SK-N-SH treated with all-trans-retinoic acid at 6 μM for 48 hours (cell line): ENCODE data around the gene MTARC2.

Experiments used
- BACH2 ChIP-seq: fragments of 250-450 bp; sonication (Bioruptor Pico); IDR thresholded peaks from 2 replicates; pipeline ENCODE4 v1.9.0; 2021; ENCODE audit warnings: mild to moderate bottlenecking, borderline replicate concordance
- CSDC2 ChIP-seq: fragments of 250-450 bp; sonication (Bioruptor Pico); IDR thresholded peaks from 2 replicates; pipeline ENCODE4 v1.5.0; 2020; ENCODE audit warnings: mild to moderate bottlenecking, moderate library complexity
- GLIS3 ChIP-seq: fragments of 250-450 bp; sonication (Bioruptor Pico); IDR thresholded peaks from 2 replicates; pipeline ENCODE4 v1.5.0; 2020; ENCODE audit warnings: mild to moderate bottlenecking, moderate library complexity
- OSR1 ChIP-seq: fragments of 250-450 bp; sonication (Bioruptor Pico); IDR thresholded peaks from 2 replicates; pipeline ENCODE4 v1.8.0; 2022; ENCODE audit warnings: moderate library complexity, mild to moderate bottlenecking, inconsistent platforms
- TCF4 ChIP-seq: fragments of 250-450 bp; sonication (Bioruptor Pico); IDR thresholded peaks from 2 replicates; pipeline ENCODE4 v1.8.0; 2021; ENCODE audit warnings: mild to moderate bottlenecking, moderate library complexity, borderline replicate concordance
- ZFP30 ChIP-seq: fragments of 450-650 bp; formaldehyde crosslinking; IDR thresholded peaks from 2 replicates; pipeline ENCODE4 v1.5.0; 2022; ENCODE audit warnings: mild to moderate bottlenecking, moderate library complexity
- ZNF70 ChIP-seq: fragments of 450-650 bp; formaldehyde crosslinking; IDR thresholded peaks from 2 replicates; pipeline ENCODE4 v1.5.0; 2020; ENCODE audit warnings: mild to moderate bottlenecking, moderate library complexity
- TF ChIP-seq, protein P1 (sequence below): fragments of 250-450 bp; sonication (Bioruptor Pico); IDR thresholded peaks from 2 replicates; pipeline ENCODE4 v1.8.0; 2020; ENCODE audit warnings: mild to moderate bottlenecking, moderate library complexity, borderline replicate concordance
- TF ChIP-seq, protein P2 (sequence below): fragments of 250-450 bp; sonication (Bioruptor Pico); IDR thresholded peaks from 2 replicates; pipeline ENCODE4 v1.5.1; 2021; ENCODE audit warnings: mild to moderate bottlenecking, moderate library complexity

DNA sequence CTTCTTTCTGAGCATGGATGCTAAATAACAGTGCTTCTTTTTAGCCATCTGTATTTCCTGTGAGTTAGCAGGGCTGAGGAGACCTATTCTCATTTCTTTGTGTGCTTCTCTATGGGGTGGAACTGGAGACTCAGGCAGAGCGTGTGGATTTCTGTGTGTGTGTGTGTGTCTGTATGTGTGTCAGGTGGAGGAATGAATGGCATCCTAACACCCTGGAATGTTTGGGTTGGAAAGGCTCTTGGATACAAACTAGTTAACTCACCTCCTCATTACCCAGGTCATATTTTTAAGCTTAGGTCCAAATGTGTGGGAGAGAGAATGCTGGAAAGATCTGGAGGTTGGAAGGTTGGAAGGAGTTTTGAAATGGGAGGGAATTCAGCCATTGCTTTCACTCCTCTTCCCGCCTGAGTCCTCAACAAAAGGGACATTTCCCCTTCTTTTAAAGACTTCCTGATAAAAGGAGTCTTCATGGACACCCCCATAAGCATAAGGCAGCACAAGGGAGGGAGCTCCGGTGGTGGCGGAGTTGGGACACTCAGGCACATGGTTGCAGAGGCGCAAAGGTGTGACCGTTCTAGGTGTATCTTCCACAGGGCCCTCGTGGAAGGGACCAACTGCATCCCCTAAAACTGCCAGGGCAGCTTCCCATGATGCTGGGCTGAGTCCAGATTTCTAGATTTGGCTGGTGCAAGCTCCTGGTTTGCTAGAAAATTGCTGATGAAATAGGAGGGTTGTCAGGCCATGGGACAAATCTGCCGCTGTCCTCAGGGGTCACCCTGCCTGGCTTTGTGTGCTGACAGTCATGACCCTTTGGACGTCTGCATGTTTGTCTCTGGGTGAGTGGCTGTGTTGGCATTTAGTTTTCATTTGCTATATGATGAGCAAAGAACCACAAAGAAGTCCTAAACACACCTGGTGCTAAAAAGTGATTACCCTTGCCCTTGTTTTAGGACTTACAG, 76.2 kb downstream of the MTARC2 start:
- TF ChIP-seq OSR1 (CRISPR knock-in tag) = no peak
- no peak for TF ChIP-seq ZNF70
- TF ChIP-seq BACH2 (CRISPR knock-in tag) = no peak
- TF ChIP-seq ZFP30 (CRISPR knock-in tag) = no peak
- TF ChIP-seq GLIS3 = no peak
- TF ChIP-seq, protein P1, sequence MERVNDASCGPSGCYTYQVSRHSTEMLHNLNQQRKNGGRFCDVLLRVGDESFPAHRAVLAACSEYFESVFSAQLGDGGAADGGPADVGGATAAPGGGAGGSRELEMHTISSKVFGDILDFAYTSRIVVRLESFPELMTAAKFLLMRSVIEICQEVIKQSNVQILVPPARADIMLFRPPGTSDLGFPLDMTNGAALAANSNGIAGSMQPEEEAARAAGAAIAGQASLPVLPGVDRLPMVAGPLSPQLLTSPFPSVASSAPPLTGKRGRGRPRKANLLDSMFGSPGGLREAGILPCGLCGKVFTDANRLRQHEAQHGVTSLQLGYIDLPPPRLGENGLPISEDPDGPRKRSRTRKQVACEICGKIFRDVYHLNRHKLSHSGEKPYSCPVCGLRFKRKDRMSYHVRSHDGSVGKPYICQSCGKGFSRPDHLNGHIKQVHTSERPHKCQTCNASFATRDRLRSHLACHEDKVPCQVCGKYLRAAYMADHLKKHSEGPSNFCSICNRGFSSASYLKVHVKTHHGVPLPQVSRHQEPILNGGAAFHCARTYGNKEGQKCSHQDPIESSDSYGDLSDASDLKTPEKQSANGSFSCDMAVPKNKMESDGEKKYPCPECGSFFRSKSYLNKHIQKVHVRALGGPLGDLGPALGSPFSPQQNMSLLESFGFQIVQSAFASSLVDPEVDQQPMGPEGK (CRISPR knock-in tag) = no peak
- TF ChIP-seq, protein P2, sequence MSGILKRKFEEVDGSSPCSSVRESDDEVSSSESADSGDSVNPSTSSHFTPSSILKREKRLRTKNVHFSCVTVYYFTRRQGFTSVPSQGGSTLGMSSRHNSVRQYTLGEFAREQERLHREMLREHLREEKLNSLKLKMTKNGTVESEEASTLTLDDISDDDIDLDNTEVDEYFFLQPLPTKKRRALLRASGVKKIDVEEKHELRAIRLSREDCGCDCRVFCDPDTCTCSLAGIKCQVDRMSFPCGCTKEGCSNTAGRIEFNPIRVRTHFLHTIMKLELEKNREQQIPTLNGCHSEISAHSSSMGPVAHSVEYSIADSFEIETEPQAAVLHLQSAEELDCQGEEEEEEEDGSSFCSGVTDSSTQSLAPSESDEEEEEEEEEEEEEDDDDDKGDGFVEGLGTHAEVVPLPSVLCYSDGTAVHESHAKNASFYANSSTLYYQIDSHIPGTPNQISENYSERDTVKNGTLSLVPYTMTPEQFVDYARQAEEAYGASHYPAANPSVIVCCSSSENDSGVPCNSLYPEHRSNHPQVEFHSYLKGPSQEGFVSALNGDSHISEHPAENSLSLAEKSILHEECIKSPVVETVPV = no peak
- no peak for TF ChIP-seq CSDC2
- TF ChIP-seq TCF4 (CRISPR knock-in tag) = no peak
